ENCODE data around the gene MASTL.

Gene MASTL

DNA sequence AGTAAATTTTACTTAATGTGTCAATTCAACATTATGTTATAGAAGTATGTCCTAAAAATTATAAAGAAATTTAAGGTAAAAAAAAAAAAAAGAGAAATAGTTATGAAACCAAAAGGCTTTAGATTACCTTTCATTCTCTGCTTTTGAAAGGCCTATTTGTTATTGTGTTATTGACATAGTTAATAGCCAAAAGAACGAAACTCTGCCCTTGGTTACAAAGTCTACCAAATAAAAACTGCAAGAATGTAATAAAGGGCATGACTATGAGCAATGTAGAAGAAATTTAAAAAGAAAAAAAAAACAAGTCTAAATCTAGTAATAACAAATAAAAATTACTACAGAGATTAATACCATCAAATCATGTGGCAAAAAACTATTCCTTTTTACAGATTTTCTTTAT, 74.9 kb downstream of the MASTL start:
- ChIA-PET POLR2A (no interaction called here), CTCF (interaction anchor here (0.9 kb wide), 1 partner anchor 24 kb away, joined by 3 read pairs; no protein-coding TSS in a partner anchor)
- TF ChIP-seq, protein P1, sequence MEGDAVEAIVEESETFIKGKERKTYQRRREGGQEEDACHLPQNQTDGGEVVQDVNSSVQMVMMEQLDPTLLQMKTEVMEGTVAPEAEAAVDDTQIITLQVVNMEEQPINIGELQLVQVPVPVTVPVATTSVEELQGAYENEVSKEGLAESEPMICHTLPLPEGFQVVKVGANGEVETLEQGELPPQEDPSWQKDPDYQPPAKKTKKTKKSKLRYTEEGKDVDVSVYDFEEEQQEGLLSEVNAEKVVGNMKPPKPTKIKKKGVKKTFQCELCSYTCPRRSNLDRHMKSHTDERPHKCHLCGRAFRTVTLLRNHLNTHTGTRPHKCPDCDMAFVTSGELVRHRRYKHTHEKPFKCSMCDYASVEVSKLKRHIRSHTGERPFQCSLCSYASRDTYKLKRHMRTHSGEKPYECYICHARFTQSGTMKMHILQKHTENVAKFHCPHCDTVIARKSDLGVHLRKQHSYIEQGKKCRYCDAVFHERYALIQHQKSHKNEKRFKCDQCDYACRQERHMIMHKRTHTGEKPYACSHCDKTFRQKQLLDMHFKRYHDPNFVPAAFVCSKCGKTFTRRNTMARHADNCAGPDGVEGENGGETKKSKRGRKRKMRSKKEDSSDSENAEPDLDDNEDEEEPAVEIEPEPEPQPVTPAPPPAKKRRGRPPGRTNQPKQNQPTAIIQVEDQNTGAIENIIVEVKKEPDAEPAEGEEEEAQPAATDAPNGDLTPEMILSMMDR (IDR thresholded peaks at IDR 0.05; ENCODE audit: control extremely low read depth, extremely low read depth, low read depth, missing control alignments) = no peak
- no peak for DNase-seq (ENCODE audit: extremely low spot score)

DNA sequence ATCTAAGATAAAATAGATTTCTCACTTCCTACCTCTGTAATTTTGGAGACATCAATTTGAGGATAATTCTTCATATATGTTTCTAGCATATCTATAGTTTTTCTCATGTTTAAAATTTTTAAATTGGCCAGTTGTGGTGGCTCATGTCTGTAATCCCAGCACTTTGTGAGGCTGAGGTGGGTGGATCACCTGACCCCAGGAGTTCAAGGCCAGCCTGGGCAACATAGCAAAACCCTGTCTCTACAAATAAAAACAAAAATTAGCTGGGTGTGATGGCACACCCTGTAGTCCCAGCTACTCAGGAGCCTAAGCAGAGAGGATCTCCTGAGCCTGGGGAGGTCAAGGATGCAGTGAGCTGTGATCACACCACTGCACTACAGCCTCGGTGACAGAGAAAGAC, 80.6 kb downstream of the MASTL start:
- TF ChIP-seq, protein P1 (IDR thresholded peaks at IDR 0.05; ENCODE audit: control extremely low read depth, extremely low read depth, low read depth, missing control alignments) = no peak
- POLR2A ChIA-PET = no interaction called here
- CTCF ChIA-PET = interaction anchor here (0.9 to 6.3 kb wide), 6 partner anchors 13 to 123 kb away, joined by 3 to 48 read pairs (median 4); partner anchors contain the start of gene YME1L1
- no peak for DNase-seq (ENCODE audit: extremely low spot score)

All from GM10248 (cell line).